T-cell (primary cell): ENCODE data around the gene PLAGL2. TPM values are rescaled to one million over a fixed set of nuclear protein-coding genes. Genes with fewer than 3 reads are reported as not detected.

Experiments used
- ATAC-seq, 4 experiments: fragments of 200-7000 bp in 3 of 4; fragments of 150-1000 bp in 1 of 4; cut with Tn5 transposase; replicated peaks in 1 of 4; 1 replicate in 3 of 4; 2 replicates in 1 of 4; pipeline ENCODE4 v1.10.0; 2021; ENCODE audit warnings: moderate library complexity in 3 of 4, mild to moderate bottlenecking in 2 of 4, moderate number of reproducible peaks in 1 of 4
- CTCF ChIA-PET, 2 donors: fragments of 300-600 bp; sonication (Branson Sonifier 250); formaldehyde crosslinking; loops; one replicate each; lab custom pipeline; 2022; ENCODE audit warnings: antibody characterized with exemption in 2 of 2; lab: Charles Lee
- POLR2A ChIA-PET, 2 donors: fragments of 300-600 bp; sonication (Branson Sonifier 250); formaldehyde crosslinking; loops; one replicate each; lab custom pipeline; 2022; ENCODE audit warnings: antibody characterized with exemption in 2 of 2; lab: Charles Lee
- DNase-seq, 35 experiments: peaks; one replicate each; pipeline versions ENCODE4 v3.0.0 to v3.0.0-alpha.2; 2013 to 2023
- H3K27ac ChIP-seq: one replicate; pipeline ENCODE4 v1.5.1; 2013; ENCODE audit warnings: low read length
- H3K27me3 ChIP-seq, 2 experiments: replicated peaks in 1 of 2; 1 replicate in 1 of 2; 2 replicates in 1 of 2; pipeline versions ENCODE4 v1.6.1 to v1.7.0; 2013; ENCODE audit warnings: low read length in 1 of 2, mixed read lengths in 1 of 2; ENCODE audit not compliant: control insufficient read depth in 2 of 2, insufficient read depth in 2 of 2; ENCODE audit errors: extremely low read depth in 1 of 2
- H3K36me3 ChIP-seq, 2 donors: 1 replicate in 1 of 2; 2 replicates in 1 of 2; pipeline versions ENCODE4 v1.6.1 to v1.7.0; 2013; ENCODE audit warnings: low read length in 1 of 2; ENCODE audit not compliant: control insufficient read depth in 2 of 2, insufficient read depth in 1 of 2; ENCODE audit errors: extremely low read depth in 1 of 2
- H3K4me1 ChIP-seq, 2 experiments: 1 replicate in 1 of 2; 2 replicates in 1 of 2; pipeline versions ENCODE4 v1.6.1 to v1.7.0; 2013; ENCODE audit warnings: low read length in 2 of 2, mixed read lengths in 1 of 2; ENCODE audit not compliant: insufficient read depth in 2 of 2, control insufficient read depth in 1 of 2; ENCODE audit errors: extremely low read depth in 1 of 2
- H3K4me3 ChIP-seq, 2 donors: 1 replicate in 1 of 2; 2 replicates in 1 of 2; pipeline versions ENCODE4 v1.5.1 to v1.7.0; 2013; ENCODE audit warnings: mild to moderate bottlenecking in 2 of 2, low read length in 1 of 2, moderate library complexity in 1 of 2; ENCODE audit not compliant: control insufficient read depth in 1 of 2; ENCODE audit errors: extremely low read depth in 1 of 2
- H3K9me3 ChIP-seq: 2 replicates; pipeline ENCODE4 v1.7.0; 2013
- H3K27ac Mint-ChIP-seq, 2 donors: one replicate each; pipeline ENCODE4 v1.8.0; 2020 to 2021; ENCODE audit warnings: mild to moderate bottlenecking in 2 of 2, mixed read lengths in 2 of 2
- H3K27me3 Mint-ChIP-seq, 2 donors: one replicate each; pipeline ENCODE4 v1.8.0; 2021 to 2022; ENCODE audit warnings: mixed read lengths in 2 of 2
- H3K36me3 Mint-ChIP-seq: one replicate; pipeline ENCODE4 v1.8.0; 2021; ENCODE audit warnings: mixed read lengths
- H3K4me1 Mint-ChIP-seq, 3 donors: one replicate each; pipeline ENCODE4 v1.8.0; 2020 to 2022; ENCODE audit warnings: mixed read lengths in 3 of 3, mild to moderate bottlenecking in 1 of 3
- H3K4me3 Mint-ChIP-seq, 3 donors: one replicate each; pipeline ENCODE4 v1.8.0; 2020 to 2022; ENCODE audit warnings: mild to moderate bottlenecking in 3 of 3, mixed read lengths in 3 of 3, moderate library complexity in 3 of 3
- H3K9me3 Mint-ChIP-seq, 3 donors: one replicate each; pipeline ENCODE4 v1.8.0; 2020 to 2022; ENCODE audit warnings: mixed read lengths in 3 of 3
- WGBS: methylation state at CpG from one replicate; pipeline ENCODE4 v1.1.5; 2013; ENCODE audit warnings: missing lambda C conversion rate; ENCODE audit not compliant: insufficient coverage; 5-methylcytosine and 5-hydroxymethylcytosine counted together
- total RNA-seq, 35 experiments: library from RNA in 6 of 35; stranded (reverse) in 6 of 35; fragments of 120-200 nt in 1 of 35; gene quantifications; one replicate each; pipeline versions ENCODE4 v1.2.1 to v1.2.4 and lab custom pipeline; 2013 to 2026

PLAGL2 gene
- total RNA-seq, 5 donors from 2014 or later (not counting 1 experiment from before 2014, with no cell fraction given) = 12.6 to 18.2 (median 16.3) TPM

DNA sequence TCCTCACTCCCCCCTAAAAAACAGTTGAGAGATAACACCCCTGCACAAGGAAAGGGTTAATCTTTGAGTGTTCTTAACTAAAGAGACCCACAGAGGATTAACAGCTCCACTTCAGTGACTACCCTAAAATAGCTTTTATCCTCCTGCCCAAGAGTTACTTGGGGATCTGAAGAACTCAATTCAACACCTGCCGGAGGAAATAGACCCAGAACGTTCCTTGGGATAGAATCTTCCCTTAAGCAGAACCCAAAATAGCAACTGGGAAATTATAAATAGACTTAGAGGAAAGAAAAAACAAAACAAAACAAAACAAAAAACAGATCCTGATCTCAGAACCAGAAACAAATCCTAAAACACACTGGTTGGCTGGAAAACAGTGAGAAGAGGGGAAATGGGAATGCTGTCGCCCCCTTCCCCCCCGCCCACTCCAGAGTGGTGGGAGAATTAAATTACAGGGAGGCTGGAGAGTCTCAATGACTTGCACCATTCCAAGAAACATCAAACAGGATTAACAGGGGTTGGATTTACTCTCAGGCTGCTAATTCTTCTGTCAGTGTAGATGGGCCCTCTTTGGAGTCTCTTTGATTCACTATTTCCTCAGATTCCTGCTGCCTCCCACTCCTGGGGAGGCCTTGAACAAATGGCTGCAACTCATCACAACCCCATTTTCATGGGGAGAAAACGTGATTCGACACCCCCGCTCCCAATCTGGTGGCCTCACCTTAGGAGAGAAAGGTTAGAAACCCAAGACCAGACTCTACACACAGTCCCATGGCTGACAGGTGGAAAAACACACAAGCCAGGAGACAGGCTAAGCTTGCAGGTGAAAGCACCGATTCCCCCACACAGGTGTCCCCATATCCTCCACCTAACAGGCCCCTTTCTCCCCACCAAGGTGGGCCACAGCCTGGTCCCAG is 1.4 kb downstream of the PLAGL2 start:
- H3K9me3 Mint-ChIP-seq = no peaks in the 10 kb centered on the region
- Histone ChIP-seq H3K4me3 (peak overlapping the region in 1 of 2 donors; percentile 90), H3K9me3 (no peaks in the 10 kb centered on the region), H3K27ac (peak overlapping the region; percentile 62), H3K36me3 (peaks cover 0 to 15% of the 10 kb centered on the region in 2 donors), H3K27me3 (no peaks in the 10 kb centered on the region), H3K4me1 (peaks cover 26 to 56% of the 10 kb centered on the region in 2 experiments)
- no CpG with 5 or more reads among the region's 8 CpGs for WGBS
- ChIA-PET POLR2A (interaction anchor here in 1 of 2 donors (0.6 to 0.8 kb wide), 3 partner anchors 15 to 1607 kb away, joined by 3 to 7 read pairs (median 3); no protein-coding TSS in a partner anchor), CTCF (no interaction called here)
- H3K4me1 Mint-ChIP-seq = peaks cover 83 to 84% (median 84%) of the 10 kb centered on the region in 3 donors
- peak overlapping the region; percentile 93 to 96 (median 94) for H3K4me3 Mint-ChIP-seq
- H3K36me3 Mint-ChIP-seq = peaks cover 14% of the 10 kb centered on the region
- ATAC-seq = no peak
- no peak for DNase-seq
- no peaks in the 10 kb centered on the region for H3K27me3 Mint-ChIP-seq
- H3K27ac Mint-ChIP-seq = peak overlapping the region; percentile 91 to 95

DNA sequence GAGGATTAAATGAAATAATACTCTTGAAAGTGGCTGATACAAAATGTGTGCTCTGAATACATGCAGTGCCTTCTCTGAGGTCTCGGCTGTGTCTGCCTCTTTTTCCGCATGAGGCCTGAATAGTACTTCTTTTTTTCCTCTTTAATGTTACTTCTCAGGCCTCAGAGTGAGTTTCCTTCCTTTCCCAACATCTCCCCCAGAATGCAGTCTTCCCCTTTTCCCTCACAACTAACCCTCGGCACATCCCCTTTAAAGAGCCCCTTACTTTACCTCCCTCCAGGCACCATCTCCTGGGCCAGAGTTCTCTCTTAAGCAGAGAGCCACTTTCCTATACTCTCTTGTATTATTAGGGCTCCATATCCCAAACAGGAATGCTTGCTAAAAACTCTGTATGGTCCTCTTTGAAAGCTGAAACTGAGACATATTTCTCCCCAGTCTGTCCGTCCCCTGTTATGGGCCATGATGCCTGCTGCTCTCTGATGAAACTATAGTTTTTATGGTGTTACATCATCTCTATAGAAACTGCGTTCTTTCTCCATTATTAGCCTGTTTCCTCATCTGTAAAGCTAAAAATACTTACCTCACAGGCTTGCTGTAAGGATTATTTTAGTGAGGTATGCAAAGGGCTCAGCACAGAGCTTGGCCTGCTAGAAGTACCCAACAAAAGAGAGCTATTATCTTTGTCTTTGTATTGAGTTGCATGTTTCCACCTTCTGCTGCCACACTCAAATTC is 2.3 kb downstream of the PLAGL2 start:
- Mint-ChIP-seq H3K9me3 (no peaks in the 10 kb centered on the region), H3K36me3 (peaks cover 7% of the 10 kb centered on the region), H3K4me3 (peak overlapping the region; percentile 93 to 96 (median 94)), H3K27me3 (no peaks in the 10 kb centered on the region), H3K27ac (peak overlapping the region; percentile 41 to 91), H3K4me1 (peaks cover 77 to 79% (median 78%) of the 10 kb centered on the region in 3 donors)
- no peak overlapping the region for H3K4me3 ChIP-seq
- ATAC-seq = no peak
- no peak overlapping the region for H3K27ac ChIP-seq
- ChIA-PET POLR2A (interaction anchor here in 1 of 2 donors (0.6 to 0.8 kb wide), 3 partner anchors 14 to 1607 kb away, joined by 3 to 7 read pairs (median 3); no protein-coding TSS in a partner anchor), CTCF (no interaction called here)
- no peaks in the 10 kb centered on the region for H3K27me3 ChIP-seq
- H3K4me1 ChIP-seq = peaks cover 26 to 55% of the 10 kb centered on the region in 2 experiments
- no peaks in the 10 kb centered on the region for H3K9me3 ChIP-seq
- peaks cover 0 to 15% of the 10 kb centered on the region in 2 donors for H3K36me3 ChIP-seq
- WGBS = 100% methylated on average over 1 of the region's 5 CpGs
- no peak for DNase-seq

DNA sequence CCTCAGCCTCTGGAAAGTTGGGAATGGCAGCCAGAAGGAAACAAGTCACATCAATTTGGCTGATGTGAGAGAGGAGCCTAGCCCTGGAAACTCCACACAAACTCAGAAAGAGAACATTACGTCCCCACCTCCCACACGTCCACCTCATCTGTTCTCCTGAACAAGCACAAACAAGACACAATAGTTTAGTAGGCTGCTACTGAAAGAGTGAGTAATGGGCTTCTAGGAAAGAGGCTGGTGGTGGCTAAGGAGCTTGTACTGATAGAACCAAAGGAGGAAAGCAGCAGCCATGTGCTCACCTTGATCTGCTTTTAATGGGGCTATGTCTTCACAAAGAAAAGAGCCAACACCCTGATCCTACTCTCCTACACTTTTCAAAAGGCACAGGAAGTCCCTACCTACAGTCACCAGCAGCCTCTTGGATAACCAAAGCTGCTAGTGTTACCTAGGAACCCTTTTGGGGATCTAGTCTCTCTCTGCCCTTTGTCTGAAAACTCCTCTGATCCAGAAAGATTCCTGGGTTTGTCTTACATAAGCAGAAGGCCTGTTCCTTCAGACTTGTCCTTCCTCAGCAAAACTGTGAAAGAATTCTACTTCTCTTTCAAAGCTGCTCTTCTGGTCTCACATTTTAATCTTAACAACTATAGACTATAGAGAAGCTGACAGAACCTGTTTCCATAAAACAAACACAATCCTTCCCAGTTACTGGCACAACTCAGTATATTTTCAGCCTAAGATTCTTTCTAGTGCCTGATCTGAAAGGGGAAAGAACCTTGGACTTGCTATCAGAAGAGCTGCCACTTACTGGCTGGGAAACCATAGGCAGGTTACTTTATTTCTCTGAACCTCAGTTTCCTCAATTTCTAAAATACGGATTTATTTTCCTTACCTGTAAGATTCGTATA is 3.1 kb downstream of the PLAGL2 start:
- H3K27me3 ChIP-seq = no peaks in the 10 kb centered on the region
- ChIA-PET POLR2A (no interaction called here), CTCF (no interaction called here)
- WGBS = no CpG with 5 or more reads among the region's 4 CpGs
- H3K36me3 ChIP-seq = peaks cover 0 to 19% of the 10 kb centered on the region in 2 donors
- Mint-ChIP-seq H3K27ac (peak overlapping the region; percentile 36 to 91), H3K9me3 (no peaks in the 10 kb centered on the region), H3K36me3 (peaks cover 4% of the 10 kb centered on the region), H3K27me3 (no peaks in the 10 kb centered on the region), H3K4me1 (peaks cover 69 to 72% (median 70%) of the 10 kb centered on the region in 3 donors), H3K4me3 (peak overlapping the region in 1 of 3 donors; percentile 93)
- no peaks in the 10 kb centered on the region for H3K9me3 ChIP-seq
- H3K4me1 ChIP-seq = peaks cover 26 to 48% of the 10 kb centered on the region in 2 experiments
- DNase-seq (no peak), ATAC-seq (no peak)
- no peak overlapping the region for H3K27ac ChIP-seq
- H3K4me3 ChIP-seq = no peak overlapping the region

DNA sequence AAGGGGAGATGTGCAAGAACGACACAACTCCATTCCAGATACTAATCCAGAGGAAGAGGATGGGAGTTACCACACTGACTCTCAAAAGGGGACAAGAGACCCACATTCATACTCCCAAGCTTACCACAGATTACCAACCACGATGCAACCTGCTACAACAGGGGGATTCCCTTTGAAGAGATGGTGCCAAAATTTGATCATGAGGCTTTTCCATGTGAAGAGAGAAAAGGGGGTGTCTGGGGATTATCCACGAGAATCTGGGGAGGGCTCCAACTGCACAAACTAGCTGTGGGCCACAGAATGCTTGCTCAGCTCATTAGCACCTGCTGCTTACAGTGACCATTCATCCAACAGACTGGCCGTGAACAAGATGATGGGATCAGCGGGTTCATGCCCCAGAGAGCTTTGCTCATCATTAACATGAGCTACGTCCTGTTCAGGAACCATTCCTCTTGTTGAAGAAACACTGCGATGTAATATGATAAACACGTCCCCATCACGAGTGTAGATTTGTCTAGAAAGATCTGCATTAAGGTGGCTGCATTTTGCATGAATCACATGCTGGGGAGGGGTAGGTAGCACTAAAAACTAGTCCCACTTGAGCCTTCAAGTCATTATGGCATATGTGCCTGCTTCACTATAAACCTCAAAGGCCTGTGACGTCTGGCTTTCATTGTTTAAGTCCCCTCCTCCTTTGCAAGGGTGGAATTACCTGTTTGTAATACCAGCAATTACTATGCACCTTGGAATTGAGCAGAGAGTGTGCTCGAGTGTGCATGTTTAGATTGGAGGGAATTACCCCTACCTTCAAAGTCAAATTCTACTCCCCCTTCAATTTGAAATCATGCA is 4.0 kb downstream of the PLAGL2 start:
- no peak for DNase-seq
- Histone ChIP-seq H3K36me3 (peaks cover 0 to 28% of the 10 kb centered on the region in 2 donors), H3K27ac (no peak overlapping the region), H3K4me1 (peaks cover 22 to 48% of the 10 kb centered on the region in 2 experiments), H3K9me3 (no peaks in the 10 kb centered on the region), H3K27me3 (no peaks in the 10 kb centered on the region), H3K4me3 (no peak overlapping the region)
- Mint-ChIP-seq H3K4me1 (peaks cover 65 to 70% (median 70%) of the 10 kb centered on the region in 3 donors), H3K36me3 (peaks cover 8% of the 10 kb centered on the region), H3K4me3 (no peak overlapping the region), H3K27ac (peak overlapping the region; percentile 36 to 50), H3K9me3 (no peaks in the 10 kb centered on the region), H3K27me3 (no peaks in the 10 kb centered on the region)
- ChIA-PET CTCF (no interaction called here), POLR2A (no interaction called here)
- WGBS = 91% methylated on average over 6 of the region's 11 CpGs
- ATAC-seq = no peak

DNA sequence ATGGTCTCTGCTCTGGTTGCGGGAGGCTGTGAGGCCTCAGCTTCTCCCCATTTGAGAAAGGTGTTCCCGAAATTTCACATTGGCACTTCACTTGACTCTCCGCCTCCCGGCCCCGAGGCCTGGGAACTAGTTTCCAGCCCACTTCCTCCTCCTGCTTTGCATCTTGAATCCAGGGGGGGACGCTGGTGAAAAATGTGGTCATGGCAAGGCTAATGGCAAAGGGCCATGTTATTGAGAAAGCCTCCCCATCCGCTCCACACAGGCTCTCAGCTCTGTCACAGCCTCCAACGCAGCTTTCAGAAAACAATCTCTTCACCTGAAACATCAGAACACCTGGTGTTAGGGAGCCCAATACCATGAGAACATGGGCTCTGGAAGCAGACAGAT is 5.6 kb downstream of the PLAGL2 start:
- WGBS = 95% methylated on average over 4 of the region's 8 CpGs
- H3K27me3 ChIP-seq = no peaks in the 10 kb centered on the region
- no peaks in the 10 kb centered on the region for H3K9me3 ChIP-seq
- H3K27ac ChIP-seq = no peak overlapping the region
- POLR2A ChIA-PET = no interaction called here
- ATAC-seq (no peak), DNase-seq (no peak)
- Mint-ChIP-seq H3K27me3 (no peaks in the 10 kb centered on the region), H3K9me3 (no peaks in the 10 kb centered on the region), H3K36me3 (peaks cover 19% of the 10 kb centered on the region), H3K4me3 (no peak overlapping the region), H3K4me1 (peaks cover 56 to 67% (median 64%) of the 10 kb centered on the region in 3 donors), H3K27ac (no peak overlapping the region)
- CTCF ChIA-PET = no interaction called here
- no peak overlapping the region for H3K4me3 ChIP-seq
- H3K36me3 ChIP-seq = peaks cover 2 to 44% of the 10 kb centered on the region in 2 donors
- H3K4me1 ChIP-seq = peaks cover 17 to 37% of the 10 kb centered on the region in 2 experiments
